Measurements from ENCODE around the gene TH.
"Not testable (repeated sequence)": the region's sequence is repeated elsewhere in the genome, so short reads cannot be mapped to it uniquely, and the experiment has no call there.

The TH gene

GRCh38 chr11:2178055-2178773 lies 6.6 kb upstream of the TH start:
- not testable (repeated sequence) for DNase-seq (ENCODE audit: low read depth in 2 of 2)

GRCh38 chr11:2177076-2177475 lies 5.5 kb upstream of the TH start:
- DNase-seq (ENCODE audit: low read depth in 2 of 2) = no peak

- DNase-seq (ENCODE audit: low read depth in 2 of 2) = no peak
Observed at GRCh38 chr11:2176389-2176900, 4.8 kb upstream of the TH start.

GRCh38 chr11:2175659-2176058 lies 4.0 kb upstream of the TH start:
- peak; percentile 8 to 23 for DNase-seq (ENCODE audit: low read depth in 2 of 2)

DNA sequence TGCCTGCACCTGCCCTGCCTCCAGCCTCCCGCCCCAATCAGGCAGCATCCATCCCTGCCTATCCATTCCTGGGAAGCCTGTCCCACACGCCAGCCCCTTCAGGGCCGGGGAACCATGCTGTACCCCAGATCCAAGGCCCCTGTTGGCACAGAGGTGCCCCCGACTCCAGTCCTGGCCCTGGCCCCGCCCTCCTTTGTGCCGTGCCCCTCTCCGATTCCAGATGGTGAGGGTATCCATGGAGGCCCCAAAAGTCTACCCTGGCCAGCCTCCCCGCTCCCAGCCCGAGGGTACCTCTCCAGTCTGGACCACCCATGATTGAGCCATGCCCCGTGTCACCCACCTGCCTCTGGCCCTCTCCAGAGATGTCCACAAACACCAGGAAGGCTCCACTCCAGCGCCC lies 2.7 kb upstream of the TH start:
- DNase-seq (ENCODE audit: low read depth in 2 of 2) = no peak

GRCh38 chr11:2173761-2174160 lies 2.1 kb upstream of the TH start:
- DNase-seq (ENCODE audit: low read depth in 2 of 2) = no peak

GRCh38 chr11:2173150-2173693 lies 1.6 kb upstream of the TH start:
- no peak for DNase-seq (ENCODE audit: low read depth in 2 of 2)

DNA sequence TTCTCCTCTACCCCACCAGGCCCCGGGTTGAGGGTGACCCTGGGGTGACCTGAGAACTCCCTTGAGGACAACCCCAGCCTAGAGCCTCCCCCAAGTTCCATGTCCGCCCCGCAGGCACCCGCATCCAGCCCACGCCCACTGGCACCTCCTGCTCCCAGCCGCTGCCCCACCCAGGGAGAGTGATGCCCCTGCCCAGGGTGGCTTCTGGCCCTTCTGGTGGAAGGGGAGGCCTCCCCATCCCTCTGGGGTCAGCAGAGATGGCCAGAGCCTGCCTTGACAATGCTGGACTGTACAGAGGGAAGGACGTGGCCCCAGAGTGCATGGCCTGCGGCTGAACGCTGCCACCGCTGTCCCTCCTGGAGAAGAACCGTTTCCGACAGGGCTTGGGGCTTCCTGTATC lies 1.1 kb upstream of the TH start:
- DNase-seq (ENCODE audit: low read depth in 2 of 2) = no peak

DNA sequence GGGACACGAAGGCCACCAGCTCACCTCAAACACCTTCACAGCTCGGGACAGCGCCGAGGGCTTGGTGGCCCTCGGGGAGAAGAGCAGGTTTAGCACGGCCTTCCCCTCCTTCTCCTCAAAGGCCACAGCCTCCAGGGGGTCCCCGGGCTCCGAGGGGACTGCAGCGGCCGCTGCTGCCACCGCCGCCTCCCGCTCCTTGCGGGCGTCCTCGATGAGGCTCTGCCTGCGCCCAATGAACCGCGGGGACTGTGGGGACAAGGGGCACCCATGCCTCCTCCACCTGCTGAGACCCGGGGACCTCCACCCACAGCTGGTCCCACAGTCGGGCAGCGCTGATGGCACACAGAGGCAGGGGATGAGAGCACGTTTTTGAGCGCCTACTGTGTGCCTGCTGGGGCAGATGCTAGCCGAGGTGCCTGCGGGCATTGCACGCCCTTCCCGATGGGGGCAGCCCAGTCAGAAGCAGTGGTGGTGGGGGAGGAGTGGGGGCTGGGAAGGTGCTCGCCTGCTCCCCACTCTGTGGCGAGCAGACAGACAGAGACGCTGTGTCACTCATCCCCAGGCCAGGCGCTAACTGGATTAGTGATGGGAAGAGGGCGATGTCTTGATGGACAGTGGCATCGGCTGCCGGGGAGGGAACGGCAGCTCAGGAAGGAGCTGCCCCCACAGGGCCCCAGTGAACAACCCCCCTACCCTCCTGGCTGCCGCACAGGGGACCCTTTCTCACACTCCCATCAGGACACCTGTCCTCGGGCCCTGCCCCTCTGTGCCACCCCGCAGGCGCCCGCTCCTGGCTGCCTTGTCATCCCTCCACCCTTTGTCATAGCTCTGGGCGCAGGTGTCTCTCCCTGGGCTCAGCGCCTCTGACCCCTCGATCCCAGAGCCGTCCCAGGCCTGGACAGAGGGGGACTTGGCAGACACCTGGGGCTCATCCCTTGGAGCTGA lies 1.7 kb downstream of the TH start:
- DNase-seq (ENCODE audit: low read depth in 2 of 2) = no peak

- no peak for DNase-seq (ENCODE audit: low read depth in 2 of 2)
Observed at GRCh38 chr11:2169005-2169378, 2.6 kb downstream of the TH start.

- DNase-seq (ENCODE audit: low read depth in 2 of 2) = no peak
Observed at GRCh38 chr11:2168286-2169004, 3.2 kb downstream of the TH start.

DNA sequence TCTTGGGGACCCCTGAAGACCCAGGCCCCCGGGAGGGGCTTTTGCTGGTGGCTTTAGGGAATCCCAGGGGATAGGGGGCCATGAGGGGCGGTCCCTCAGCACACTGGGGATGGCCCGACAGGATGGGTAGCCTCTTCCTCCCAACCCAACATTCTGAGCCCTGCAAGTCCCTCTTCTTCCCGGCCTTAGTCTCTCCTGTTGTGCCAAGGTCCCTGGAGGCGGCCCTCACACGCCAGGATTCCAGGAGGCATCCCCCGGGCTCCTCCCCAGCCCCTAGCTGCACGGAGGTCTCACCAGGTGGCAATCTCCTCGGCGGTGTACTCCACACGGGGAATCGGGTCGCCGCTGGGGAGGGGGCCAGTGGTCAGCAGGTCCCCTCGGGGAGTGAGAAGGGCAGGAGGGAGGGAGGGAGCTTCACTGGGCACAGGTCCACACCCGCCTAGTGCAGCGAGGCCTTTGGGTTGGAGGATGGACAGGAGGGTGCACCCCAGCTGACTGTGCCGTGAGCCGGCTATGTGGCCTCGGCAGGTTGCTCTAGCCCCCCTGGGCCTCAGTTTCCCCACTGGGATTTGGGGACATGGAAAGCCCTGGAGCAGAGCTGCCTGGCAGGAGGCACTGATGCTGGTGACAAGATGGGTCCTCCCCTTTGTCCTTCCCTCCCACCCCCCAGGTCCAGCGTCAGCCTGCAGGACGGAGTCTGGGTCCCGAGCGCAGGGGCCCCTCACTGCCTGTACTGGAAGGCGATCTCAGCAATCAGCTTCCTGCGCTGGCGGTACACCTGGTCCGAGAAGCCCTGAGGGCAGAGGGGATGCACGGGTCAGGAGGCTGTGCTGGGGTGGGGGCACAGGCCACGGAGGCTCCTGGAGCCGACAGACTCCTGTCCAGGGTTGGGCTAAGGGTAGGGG lies 4.2 kb downstream of the TH start:
- DNase-seq (ENCODE audit: low read depth in 2 of 2) = no peak

- no peak for DNase-seq (ENCODE audit: low read depth in 2 of 2)
Observed at GRCh38 chr11:2166091-2166851, 5.3 kb downstream of the TH start.

- no peak for DNase-seq (ENCODE audit: low read depth in 2 of 2)
Observed at GRCh38 chr11:2165571-2165970, 6.0 kb downstream of the TH start.

DNA sequence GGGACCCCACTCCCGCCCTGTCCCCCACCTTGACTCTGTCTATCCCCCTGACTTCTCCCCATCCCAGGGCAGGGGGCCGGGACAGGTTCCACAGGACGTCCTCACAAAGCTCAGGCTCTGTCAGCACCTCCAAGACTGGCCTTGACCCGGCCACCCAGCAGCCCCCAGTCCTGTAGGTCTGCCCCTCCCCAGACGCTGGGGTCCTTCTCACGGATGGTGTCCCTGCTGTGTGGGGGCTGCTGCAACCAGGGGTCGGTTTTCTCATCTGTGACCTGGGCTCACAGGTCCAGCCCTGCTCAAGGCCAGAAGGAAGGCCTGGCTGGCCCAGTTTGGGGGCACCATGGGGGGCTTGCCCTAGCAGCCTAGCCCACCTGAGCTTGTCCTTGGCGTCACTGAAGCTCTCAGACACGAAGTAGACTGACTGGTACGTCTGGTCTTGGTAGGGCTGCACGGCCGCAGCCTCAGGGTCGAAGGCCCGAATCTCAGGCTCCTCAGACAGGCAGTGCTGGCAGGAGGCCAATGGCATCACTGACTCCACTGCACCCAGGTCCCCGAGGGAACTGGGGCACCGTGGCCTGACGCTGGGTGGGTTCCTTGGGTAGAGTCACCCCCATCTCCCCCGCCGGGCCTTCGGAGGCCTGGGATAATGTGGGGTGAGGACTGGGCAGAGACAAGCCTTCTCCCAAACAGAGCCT lies 6.6 kb downstream of the TH start:
- DNase-seq (ENCODE audit: low read depth in 2 of 2) = no peak

DNA sequence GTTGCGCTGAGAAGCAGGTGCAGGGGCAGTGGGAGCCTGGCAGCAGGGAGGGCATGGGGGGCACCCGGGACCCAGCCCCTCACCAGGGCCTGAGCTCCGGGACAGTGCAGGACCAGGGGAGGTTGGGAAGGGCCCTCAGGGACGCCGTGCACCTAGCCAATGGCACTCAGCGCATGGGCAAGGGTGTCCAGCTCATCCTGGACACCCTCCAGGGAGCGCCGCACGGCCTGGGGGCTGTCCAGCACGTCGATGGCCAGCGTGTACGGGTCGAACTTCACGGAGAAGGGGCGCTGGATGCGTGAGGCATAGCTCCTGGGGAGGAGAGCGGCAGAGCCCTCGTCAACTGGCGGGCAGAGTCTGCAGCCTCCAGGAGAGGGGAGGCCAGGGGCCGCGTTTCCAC lies 7.5 kb downstream of the TH start:
- no peak for DNase-seq (ENCODE audit: low read depth in 2 of 2)

DNA sequence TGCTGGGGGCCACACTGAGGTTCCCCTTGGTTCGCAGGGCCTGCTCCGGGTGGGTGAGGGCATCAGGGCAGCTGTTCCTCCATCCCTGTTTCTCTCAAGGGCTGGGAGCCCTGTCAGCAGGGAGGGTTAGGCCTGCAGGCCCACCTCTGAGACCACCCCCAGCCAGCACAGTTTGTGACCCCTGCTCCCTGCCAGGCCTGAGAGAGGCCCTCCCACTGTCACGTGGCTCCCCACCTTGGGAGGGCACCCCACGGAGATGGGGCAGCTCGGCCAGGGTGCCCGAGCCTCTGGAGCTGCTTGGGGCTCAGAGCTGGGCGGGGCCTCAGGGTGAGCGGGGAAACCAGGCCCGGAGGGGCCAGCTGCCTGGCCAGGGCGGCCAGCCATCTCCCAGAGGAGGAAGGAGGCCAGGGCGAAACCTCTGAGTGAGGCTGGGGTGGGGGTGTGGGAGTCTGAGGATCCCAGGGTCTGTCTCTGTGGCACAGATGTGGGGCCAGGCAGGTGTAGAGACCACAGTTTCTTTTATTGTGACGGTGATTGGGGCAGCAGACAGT lies 8.1 kb downstream of the TH start:
- no peak for DNase-seq (ENCODE audit: low read depth in 2 of 2)

GRCh38 chr11:2160736-2161259 lies 10.8 kb downstream of the TH start, which contains the start of gene INS:
Gene INS, minus strand, starts transcription at chr11:2161209. Its CDS starts 238 bp downstream, at chr11:2160971.
- DNase-seq (ENCODE audit: low read depth in 2 of 2) = no peak
